Activated CD4-positive, alpha-beta memory T cell treated with anti-CD3 and anti-CD28 coated beads, Interleukin-2, amount 10 ng/mL, durations not matched to agents 7 days and 5 days (primary cell): ENCODE data around the gene CYLC2. TPM values are rescaled to one million over a fixed set of nuclear protein-coding genes. Genes with fewer than 3 reads are reported as not detected.

Source experiments
- CTCF ChIA-PET: fragments of 350-600 bp; sonication (Branson Sonifier 250); formaldehyde crosslinking; loops from one replicate; lab custom pipeline; 2021; ENCODE audit warnings: antibody characterized with exemption, inconsistent platforms; lab: Charles Lee
- POLR2A ChIA-PET: fragments of 350-600 bp; sonication (Branson Sonifier 250); formaldehyde crosslinking; loops from one replicate; lab custom pipeline; 2021; ENCODE audit warnings: antibody characterized with exemption; lab: Charles Lee
- DNase-seq: peaks from one replicate; pipeline ENCODE4 v3.0.0-alpha.2; 2020
- H3K27ac Mint-ChIP-seq: one replicate; pipeline ENCODE4 v1.8.0; 2021; ENCODE audit warnings: mild to moderate bottlenecking, mixed read lengths
- H3K27me3 Mint-ChIP-seq: one replicate; pipeline ENCODE4 v1.8.0; 2021; ENCODE audit warnings: mixed read lengths
- H3K36me3 Mint-ChIP-seq: one replicate; pipeline ENCODE4 v1.8.0; 2021; ENCODE audit warnings: low read depth, mixed read lengths
- H3K4me1 Mint-ChIP-seq: one replicate; pipeline ENCODE4 v1.8.0; 2021; ENCODE audit warnings: mixed read lengths
- H3K4me3 Mint-ChIP-seq: one replicate; pipeline ENCODE4 v1.8.0; 2021; ENCODE audit warnings: mild to moderate bottlenecking, mixed read lengths
- H3K9me3 Mint-ChIP-seq: one replicate; pipeline ENCODE4 v1.8.0; 2021; ENCODE audit warnings: mixed read lengths
- total RNA-seq, 2 experiments: library from RNA; stranded (reverse); gene quantifications; one replicate each; pipeline ENCODE4 v1.2.3, GENCODE V29; 2021

CYLC2 gene
- total RNA-seq, 2 experiments from 2014 or later, result not detected

DNA sequence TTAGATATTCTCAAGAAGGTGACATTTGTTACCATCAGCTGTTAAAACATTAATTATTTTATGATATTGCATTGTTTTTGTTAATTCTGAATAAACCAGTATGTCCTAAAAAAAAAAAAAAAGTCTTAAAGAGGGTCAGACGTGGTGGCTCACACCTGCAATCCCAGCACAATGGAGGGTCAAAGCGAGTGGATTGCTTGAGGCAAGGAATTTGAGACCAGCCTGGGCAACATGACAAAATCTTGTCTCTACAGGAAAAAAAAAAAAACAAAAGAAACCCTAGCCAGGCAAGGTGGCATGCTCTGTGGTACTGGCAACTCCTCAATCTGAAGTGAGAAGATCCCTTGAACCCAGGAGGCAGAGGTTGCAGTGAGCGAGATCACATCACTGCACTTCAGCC, 46.8 kb downstream of the CYLC2 start:
- Mint-ChIP-seq H3K9me3 (peaks cover 14% of the 10 kb centered on the region), H3K27ac (no peak overlapping the region), H3K4me1 (no peaks in the 10 kb centered on the region), H3K4me3 (no peak overlapping the region), H3K36me3 (no peaks in the 10 kb centered on the region), H3K27me3 (no peaks in the 10 kb centered on the region)
- ChIA-PET POLR2A (no interaction called here), CTCF (no interaction called here)
- DNase-seq, result no peak
